Cortex of kidney (tissue), 1 donor: ENCODE results near the gene IRGQ.
"Not testable (repeated sequence)": the region's sequence is repeated elsewhere in the genome, so short reads cannot be mapped to it uniquely, and the experiment has no call there.

Experiments
- DNase-seq: peaks from one replicate; lab custom pipeline; 2025; lab: John Stamatoyannopoulos, UW

IRGQ gene

DNA sequence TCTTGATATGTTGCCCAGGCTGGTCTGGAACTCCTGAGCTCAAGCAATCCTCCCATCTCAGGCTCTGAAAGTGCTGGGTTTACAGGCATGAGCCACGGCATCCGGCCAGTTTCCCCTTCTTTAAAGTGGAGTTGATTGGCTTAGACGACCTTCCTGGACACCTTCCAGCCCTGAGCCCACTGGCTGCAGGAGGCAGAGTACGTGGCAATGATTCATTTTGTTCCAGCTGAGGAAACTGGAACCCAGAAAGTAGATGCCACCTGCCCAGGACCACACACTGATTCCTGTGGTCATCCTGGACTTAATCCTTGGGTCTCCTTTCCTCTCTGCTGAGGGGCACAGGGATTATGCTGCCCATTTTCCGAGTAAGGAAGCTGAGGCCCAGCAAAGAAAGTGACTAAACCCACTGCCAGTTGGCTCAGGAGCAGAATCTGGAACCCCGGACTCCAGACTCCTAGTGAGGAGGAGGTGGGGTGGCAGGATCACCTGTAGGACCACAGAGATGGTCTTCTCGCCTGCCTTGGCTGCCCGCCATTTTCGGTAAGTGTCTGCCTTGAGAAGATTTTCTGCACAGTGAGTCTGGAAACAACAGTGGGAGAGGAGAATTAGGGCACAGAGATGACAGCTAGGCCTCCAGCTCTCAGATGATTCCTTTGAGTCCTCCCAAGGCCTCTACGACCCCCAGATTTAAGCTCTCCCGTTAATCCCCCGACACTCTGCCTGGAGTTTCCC is 21.3 kb downstream of the IRGQ start:
- no peak for DNase-seq

DNA sequence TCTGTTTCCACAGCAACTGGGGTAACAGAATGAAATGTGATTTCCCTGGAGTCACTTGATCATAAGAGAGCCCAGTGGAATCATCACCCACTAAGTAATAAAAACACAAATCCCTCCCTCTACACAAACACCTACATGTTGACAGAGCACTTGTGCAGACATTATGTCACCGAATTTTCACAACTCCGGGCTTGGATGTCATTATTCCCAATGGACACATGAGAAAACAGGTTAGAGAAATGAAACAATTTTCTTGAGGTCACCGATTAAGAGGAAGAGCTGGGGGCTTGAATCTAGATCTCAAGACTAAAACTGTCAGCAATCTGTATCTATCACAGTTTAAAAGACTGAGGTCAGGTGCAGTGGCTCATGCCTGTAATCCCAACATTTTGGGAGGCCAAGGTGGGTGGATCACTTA is 23.8 kb downstream of the IRGQ start:
- no peak for DNase-seq

DNA sequence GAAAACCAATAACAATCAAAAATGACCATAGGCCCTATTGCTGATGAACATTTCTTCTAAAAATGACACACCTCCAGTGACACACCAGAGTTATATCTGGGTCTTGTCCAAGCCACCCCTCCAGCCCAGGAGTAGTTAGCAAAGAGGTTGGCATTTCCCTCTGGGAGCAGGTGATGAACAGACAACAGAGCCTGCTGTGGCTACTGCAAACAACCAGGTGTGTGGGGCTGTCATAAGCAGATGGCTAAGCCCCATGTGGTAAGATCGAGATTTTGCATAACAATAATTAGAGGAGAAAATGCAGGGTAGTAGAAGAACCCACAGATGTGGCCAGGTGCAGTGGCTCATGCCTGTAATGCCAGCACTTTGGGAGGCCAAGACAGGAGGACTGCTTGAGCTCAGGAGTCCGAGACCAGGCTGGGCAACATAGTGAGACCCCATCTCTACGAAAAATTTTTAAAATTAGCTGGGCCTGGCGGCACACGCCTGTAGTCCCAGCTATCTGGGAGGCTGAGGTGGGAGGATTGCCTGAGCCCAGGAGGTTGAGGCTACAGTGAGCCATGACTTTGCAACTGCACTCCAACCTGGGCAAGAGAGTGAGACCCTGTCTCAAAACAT is 25.7 kb downstream of the IRGQ start:
- no peak for DNase-seq

DNA sequence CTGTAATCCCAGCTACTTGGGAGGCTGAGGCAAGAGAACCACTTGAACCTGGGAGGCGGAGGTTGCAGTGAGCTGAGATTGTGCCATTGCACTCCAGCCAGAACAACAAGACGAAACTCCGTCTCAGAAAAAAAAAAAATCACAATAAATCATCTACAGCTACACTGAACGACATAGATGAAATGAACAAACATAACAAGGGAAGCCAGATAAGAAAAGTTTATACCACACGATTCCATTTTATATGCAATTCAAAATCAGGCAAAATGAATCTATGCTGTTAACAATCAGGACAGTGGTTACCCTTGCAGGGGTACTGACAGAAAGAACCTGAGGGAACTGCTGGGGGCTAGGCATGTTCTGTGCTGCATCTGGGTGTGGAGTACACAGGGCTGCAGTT is 26.3 kb downstream of the IRGQ start:
- no peak for DNase-seq

DNA sequence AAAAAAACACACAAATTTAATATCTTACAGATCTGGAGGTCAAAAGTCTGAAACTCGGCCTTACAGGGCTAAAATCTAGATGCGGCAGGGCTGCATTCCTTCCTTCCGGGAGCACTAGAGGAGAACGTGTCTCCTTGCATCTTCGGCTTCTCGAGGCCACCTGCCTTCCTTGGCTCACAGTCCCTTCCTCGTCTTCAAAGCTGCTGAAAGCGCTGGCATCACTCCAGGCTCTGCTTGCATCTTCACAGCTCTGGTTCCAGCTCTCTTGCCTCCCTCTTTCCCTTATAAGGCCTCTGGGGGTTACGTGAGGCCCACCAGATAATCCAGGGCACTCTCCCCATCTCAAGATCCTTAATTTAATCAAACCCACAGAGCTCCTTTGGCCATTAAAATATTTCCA is 31.1 kb downstream of the IRGQ start:
- DNase-seq, result no peak

DNA sequence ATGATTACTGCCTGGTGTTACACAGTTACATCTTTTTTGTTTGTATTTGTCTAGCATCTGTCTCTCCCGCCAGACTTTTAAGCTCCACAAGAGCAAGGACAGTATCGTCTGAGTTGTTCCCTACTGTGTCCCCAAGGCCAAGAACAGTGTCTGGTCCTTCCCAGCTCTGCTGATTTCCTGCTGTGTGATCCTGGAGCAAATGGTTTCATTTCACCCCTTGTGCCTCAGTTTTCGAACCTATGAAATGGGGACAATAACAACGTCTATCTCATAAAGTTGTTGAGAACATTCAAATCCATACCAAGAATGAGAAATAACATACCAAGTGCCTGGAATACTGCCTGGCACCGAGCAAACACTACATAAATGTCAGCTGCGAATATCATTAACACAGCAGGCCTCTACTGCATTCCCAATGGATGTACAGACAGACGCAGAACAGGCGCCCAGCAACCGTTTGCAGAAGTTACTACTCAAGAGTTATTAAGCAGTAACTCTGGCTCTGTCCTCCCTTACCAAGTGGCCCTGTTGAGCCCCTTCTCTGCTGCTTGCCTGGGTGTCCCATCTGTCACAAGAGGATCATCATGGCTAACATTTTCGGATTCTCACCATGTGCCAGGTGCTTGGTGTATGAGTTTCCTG is 32.0 kb downstream of the IRGQ start:
- no peak for DNase-seq

DNA sequence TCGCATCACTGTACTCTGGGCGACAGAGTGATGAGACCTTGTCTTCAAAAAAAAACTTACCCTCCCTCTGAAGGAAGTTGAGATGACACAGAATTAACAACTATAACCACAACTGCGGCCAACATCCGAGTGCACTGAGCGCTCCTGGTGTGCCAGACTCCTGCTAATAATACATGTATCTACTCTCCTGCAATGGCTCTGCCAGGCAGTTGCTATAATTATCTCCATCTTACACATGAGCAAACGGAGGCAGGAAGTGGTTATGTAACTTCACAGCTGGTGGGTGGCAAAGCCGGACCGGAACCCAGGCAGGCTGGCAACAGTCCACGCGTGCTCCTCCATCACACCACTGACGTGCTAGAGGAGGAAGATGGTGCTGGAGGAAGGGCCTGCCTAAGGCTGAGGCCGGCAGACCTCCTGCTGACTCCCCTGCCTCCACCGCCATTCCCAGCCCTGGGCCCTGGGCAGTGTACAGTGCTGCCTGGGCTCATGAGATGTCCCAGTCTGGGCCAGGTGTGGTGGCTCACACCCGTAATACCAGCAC is 33.2 kb downstream of the IRGQ start:
- DNase-seq, result no peak

DNA sequence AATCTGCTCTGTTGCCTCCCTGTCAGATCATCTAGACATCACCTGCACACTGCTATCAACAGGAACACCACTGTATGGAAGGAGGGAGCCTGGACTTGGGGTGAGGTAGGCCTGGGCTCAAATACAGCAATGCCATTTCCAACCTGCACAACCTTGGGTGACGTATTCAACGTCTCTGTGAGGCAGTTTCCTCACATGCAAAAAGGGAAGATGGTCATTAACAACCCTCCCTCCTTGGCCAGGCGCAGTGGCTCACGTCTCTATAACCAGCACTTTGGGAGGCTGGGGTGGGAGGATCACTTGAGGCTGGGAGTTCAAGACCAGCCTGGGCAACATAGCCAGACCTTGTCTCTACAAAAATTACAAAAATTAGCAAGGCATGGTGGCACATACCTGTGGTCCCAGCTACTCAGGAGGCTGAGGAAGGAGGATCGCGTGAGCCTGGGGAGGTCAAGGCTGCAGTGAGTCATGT is 33.7 kb downstream of the IRGQ start:
- no peak for DNase-seq

DNA sequence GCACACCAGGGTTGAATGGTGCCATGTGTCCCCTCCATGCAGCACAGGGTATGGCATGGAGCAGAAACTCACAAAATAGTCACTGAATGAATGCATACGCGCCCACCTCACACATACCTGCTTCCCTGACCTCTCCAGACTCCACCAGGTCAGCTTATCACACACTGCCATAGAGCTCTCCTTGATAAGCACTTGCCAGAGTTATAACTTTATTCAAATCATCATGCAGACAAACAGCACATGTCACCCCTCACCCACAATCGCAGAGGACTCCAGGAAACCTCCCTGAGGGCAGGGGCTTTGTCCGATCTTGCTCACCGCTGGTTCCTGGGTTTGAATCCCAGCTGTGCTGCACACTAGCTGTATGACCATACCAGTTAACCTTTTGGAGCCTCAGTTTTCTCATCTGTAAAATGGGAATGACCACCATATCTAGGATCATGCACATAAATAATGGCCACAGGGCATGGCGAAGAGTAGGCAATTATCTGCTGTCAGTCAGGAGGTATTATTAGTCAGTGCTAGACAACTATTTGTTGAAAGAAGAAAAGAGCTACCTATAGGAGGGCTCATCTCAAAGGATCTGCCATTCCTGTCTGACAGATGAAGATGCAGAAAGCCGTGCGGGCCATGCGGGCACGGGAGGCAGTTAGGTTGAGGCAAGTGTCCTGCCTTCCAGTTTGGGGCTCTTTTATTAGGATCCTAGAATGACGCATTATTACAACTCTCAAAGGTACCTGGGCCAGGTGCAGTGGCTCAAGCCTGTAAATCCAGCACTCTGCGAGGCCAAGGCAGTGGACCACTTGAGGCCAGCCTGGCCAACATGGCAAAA is 34.6 kb downstream of the IRGQ start:
- no peak for DNase-seq

DNA sequence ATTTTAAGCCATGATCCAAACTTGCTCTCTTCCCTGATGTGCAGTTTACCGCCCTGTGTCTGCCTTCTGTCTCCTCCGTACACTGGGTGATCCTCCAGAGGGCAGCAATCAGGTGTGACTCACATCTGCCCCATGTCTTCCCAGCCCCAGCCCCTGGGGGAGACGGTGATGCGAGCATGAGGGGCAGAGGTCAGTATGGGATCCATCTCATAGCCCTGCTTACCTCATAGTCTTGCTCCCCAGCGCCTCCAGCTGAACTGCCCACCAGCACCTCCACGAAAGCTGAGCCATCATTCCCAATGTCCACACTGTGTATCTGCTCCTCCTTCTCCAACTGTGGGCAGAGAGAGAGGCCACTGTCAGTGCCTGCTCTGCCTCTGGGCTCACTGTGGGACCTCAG is 35.2 kb downstream of the IRGQ start:
- DNase-seq, result no peak

DNA sequence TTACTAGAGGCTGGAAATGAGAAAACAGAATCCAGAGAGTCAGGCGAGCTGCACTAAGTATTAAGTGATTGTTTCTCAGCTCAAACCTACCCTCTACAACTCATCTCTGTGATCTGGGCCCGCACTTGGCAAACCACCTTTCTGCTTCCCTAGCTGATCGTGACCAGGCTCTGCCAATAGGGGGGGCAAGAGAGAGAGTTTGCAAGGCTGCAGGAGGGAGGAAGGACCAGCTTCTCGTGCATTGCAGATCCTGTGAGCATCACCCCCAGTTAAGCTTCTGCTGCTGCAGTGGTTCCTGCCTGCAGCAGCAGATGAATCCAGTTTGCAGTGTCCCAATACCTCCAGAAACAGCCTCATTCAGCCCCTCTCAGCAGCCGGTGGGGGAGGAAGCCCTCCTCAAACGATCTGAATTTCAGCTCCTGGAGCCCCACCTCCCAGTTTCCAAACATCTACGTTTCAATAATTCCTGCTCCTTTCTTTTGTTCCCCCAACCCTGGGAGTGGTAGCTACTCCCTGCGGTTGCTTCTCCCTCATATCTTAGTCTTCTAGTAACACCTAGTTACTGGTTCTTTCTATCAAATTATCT is 40.7 kb downstream of the IRGQ start:
- no peak for DNase-seq

DNA sequence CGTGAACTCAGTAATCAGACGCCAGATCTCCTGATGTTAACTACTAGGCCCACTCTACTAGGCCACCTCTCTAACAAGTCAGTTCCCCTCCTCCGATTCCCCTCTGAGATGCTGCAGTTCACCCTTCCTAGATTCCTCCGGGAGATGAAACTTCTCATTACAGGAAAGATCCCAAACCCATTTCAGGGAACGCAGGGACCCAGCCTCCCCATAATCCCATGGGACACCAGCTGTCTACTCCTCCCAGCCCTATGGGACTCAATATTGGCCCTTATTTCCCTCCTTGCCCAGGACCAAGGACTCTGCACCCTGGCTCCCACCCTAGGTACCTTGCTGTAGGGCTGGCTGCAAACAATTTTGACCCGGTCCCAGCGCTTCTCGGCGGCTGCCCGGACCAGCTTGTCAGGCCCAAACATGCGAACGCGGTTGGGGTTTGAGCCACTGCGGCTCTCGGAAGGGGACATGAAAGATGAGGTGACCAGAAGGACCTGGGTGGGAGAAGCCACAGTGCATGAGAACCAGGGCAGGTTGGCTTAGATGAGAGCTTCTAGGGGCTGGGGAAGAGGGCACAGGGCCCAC is 41.5 kb downstream of the IRGQ start:
- DNase-seq, result no peak

DNA sequence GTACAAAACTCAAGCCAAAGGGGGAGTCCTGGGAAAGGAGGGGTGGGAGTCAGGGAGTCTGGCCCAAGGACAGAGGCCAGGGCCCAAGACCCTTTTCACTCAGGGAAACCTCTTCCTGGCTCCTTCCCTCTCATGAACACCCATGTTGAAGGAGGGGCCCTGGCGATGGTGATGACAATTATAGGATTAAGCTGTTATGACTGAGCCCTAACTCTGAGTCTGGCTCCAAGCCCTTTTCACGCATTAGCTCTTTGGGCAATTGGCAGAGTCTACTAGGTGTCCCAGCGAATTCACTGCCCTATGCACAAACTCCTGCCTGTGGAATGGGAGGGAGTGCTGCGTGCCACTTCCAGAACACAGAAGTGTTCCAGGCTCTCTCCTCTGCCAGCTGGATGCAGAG is 42.3 kb downstream of the IRGQ start:
- DNase-seq, result no peak

DNA sequence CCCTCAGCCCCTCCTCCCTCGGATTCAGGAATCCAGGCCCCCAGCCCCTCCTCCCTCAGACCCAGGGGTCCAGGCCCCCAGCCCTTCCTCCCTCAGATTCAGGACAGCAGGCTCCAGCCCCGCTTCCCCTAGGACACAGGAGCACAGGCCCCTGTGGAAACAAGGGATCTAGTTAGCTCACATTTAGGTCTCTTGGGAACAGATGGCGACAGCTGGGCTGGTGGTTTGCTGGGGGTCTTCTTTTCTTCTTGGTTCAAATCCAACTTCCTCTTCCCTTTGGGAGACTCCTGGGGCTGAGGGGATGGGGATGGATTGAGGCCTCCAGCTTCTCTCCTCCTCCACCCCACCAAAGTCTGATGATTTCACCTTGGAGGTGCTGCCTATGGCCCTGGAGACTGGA is 43.3 kb downstream of the IRGQ start:
- DNase-seq, result no peak

DNA sequence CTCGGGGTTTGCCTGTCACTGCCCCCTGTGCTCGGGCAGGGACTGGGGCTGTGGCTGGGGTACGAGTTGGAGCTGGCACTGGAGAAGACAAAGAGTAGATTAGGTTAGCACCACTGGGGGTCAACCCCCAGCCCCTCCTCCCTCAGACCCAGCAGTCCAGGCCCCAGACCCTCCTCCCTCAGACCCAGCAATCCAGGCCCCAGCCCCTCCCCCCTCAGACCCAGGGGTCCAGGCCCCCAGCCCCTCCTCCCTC is 43.8 kb downstream of the IRGQ start:
- no peak for DNase-seq

DNA sequence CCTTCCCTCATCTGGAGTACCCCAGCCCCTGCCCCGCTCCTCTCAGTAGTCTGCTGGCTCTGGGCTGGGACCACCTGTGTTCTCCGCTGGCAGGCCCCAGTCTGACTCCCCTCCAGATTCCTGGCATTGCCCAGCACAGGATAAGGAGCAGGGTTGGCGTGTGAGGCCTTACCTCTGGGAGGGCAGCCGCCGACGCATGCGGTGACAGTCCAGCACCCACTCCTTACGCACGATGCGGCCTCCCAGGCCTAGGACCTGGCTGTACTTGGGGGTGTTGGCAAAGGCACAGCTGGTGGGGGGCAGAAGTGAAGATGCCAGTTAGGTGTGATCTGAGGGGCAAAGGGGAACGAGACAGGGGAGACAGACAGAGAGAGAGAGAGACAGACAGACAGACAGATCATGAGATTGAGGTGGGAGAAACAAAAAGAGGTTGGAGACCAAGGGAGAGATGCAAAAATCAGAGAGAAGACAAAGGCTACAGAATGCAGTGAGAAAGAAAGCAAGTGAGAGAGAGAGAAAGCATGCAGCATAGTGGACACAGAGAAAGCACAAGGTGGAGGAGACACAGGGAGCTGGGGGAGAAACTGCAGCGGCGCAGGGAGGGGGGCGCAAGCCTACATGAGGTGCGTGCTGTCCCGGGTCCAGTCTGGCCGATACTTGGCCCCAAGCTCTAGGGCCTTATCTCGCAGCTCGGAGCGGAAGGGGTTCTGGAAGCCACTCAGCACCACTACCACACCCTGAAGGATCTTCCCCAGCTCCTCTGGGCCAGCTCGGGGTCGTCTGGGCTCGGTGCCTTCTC is 44.3 kb downstream of the IRGQ start:
- DNase-seq, result no peak

DNA sequence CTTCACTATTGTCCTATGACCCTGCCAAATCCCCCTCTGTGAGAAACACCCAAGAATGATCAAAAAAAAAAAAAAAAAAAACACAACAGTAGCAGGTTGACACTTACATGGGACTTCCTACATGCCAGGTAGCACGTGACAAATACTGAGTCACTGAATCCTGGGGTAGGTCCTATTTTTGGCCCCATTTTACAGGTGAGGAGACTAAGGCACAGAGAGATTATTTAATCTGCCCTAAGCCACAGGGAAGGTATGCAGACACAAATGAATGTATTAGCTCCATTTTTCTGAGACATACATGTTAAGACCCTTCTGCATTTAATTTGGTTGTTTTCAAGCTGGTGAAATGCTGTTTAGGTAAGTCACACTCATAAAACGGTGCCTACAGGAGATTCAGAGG is 47.2 kb downstream of the IRGQ start:
- DNase-seq, result no peak

DNA sequence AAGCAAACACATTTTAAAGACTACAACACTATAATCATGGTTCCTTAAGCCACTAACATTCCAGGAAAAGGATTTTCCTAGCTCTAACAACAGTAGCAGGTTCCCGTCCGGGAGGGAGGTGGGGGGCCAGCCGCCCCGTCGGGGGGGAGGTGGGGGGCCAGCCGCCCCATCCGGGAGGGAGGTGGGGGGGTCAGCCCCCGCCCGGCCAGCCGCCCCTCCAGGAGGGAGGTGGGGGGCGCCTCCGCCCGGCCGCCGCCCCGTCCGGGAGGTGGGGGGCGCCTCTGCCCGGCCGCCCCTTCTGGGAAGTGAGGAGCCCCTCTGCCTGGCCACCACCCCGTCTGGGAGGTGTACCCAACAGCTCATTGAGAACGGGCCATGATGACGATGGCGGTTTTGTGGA is 48.0 kb downstream of the IRGQ start:
- DNase-seq, result not testable (repeated sequence)

DNA sequence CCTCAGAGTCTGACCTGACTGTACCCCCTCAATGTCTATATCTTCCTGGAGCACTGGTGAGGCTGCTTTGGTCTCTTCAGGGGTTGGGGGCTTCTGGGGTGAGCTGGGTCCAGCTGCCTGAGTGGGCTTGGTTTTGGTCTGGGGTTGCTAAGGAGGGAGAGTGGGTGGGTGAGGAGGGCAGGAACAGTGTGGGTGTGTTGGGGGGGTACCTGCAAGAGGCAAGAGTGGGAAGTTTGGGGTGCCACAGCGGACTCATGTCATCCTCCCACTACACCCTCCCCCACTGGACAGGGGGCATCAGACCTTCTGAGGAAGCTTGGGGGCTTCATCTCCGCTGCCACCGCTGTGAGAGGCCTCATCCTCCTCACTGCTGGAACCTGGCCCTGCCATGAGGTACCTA is 49.4 kb downstream of the IRGQ start:
- DNase-seq, result no peak

DNA sequence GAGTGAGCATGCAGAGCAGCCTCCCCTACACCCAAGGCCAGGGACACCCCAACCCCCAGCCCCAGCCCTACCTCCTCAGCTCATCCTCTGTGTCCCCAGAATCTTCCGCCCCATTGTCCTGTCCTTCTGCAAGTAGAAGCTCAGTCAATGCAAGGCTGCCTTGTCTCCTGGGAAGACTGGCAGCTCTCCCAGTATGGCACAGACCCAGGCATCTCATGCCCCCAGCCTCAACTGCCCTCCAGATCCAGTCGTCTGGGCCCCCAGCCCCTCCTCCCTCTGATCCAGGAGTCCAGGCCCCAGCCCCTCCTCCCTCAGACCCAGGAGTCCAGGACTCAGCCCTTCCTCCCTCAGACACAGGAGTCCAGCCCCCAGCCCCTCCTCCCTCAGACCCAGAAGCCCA is 50.0 kb downstream of the IRGQ start:
- DNase-seq, result no peak

DNA sequence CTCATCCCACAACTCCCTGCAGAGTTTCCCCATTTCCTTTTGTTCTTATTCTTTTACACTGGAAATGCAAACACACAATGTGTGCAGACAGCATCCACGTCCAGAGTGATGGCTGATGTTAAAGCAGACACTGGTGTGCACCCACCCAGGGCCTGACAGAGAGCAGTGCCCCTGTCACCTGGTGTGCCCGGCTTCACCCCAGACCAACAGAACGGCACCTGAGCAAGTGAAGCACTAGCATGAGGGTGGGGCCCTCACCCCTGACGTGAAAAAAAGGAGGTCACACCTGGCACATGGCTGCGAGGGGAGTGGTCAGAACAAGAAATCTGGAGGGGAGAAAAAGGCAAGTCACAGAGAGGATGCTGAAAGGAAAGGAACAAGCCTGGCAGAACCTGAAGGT is 50.7 kb downstream of the IRGQ start:
- no peak for DNase-seq
